ENCODE data around the gene SPRR2F.
"Not testable (repeated sequence)": the region's sequence is repeated elsewhere in the genome, so short reads cannot be mapped to it uniquely, and the experiment has no call there.

SPRR2F gene

GRCh38 chr1:153113416-153113815 is at the start of gene SPRR2F:
TSS of gene SPRR2F (minus strand) at chr1:153113516. CDS start at chr1:153112733, 783 bp downstream.
- ATAC-seq, result no peak

GRCh38 chr1:153155541-153155940 is 42.2 kb upstream of the SPRR2F start:
- ATAC-seq, result no peak

GRCh38 chr1:153152481-153152880 is 39.2 kb upstream of the SPRR2F start:
- no peak for ATAC-seq

- no peak for ATAC-seq
Measured at GRCh38 chr1:153150846-153151245, 37.5 kb upstream of the SPRR2F start, which contains the start of gene SPRR2G. TSS of gene SPRR2G (minus strand) at chr1:153150890. CDS start at chr1:153150110, 780 bp downstream.

- no peak for ATAC-seq
Measured at GRCh38 chr1:153141377-153141776, 28.1 kb upstream of the SPRR2F start.

GRCh38 chr1:153140484-153140883 is 27.2 kb upstream of the SPRR2F start:
- ATAC-seq, result no peak

- ATAC-seq, result no peak
Measured at GRCh38 chr1:153133743-153134142, 20.4 kb upstream of the SPRR2F start.

GRCh38 chr1:153133267-153133666 is 20.0 kb upstream of the SPRR2F start:
- no peak for ATAC-seq

- not testable (repeated sequence) for ATAC-seq
Measured at GRCh38 chr1:153128688-153129087, 15.4 kb upstream of the SPRR2F start.

GRCh38 chr1:153127296-153127695 is 14.0 kb upstream of the SPRR2F start:
- no peak for ATAC-seq

GRCh38 chr1:153125536-153125935 is 12.2 kb upstream of the SPRR2F start:
- no peak for ATAC-seq

- ATAC-seq, result not testable (repeated sequence)
Measured at GRCh38 chr1:153123793-153124192, 10.5 kb upstream of the SPRR2F start.

- no peak for ATAC-seq
Measured at GRCh38 chr1:153122831-153123421, 9.6 kb upstream of the SPRR2F start.

- no peak for ATAC-seq
Measured at GRCh38 chr1:153120945-153121344, 7.6 kb upstream of the SPRR2F start.

GRCh38 chr1:153119491-153119971 is 6.2 kb upstream of the SPRR2F start:
- no peak for ATAC-seq

- ATAC-seq, result not testable (repeated sequence)
Measured at GRCh38 chr1:153115264-153115663, 1.9 kb upstream of the SPRR2F start.

- not testable (repeated sequence) for ATAC-seq
Measured at GRCh38 chr1:153112454-153112853, 862 bp downstream of the SPRR2F start.

- ATAC-seq, result no peak
Measured at GRCh38 chr1:153100245-153100644, 13.1 kb downstream of the SPRR2F start.

GRCh38 chr1:153099461-153100045 is 13.8 kb downstream of the SPRR2F start:
- ATAC-seq, result no peak

- no peak for ATAC-seq
Measured at GRCh38 chr1:153095764-153096163, 17.6 kb downstream of the SPRR2F start.

- ATAC-seq, result no peak
Measured at GRCh38 chr1:153094426-153094825, 18.9 kb downstream of the SPRR2F start, which contains the start of gene SPRR2E. TSS of gene SPRR2E (minus strand) at chr1:153094526. CDS start at chr1:153093751, 775 bp downstream.

- ATAC-seq, result no peak
Measured at GRCh38 chr1:153087652-153088051, 25.7 kb downstream of the SPRR2F start.

- ATAC-seq, result no peak
Measured at GRCh38 chr1:153081736-153082135, 31.6 kb downstream of the SPRR2F start.

Measured in activated CD4-positive, CD25-positive, alpha-beta regulatory T cell treated with anti-CD3 and anti-CD28 coated beads, Interleukin-2, amount 50 U/mL, for 24 hours (primary cell).